ENCODE data around the gene FBF1.

DNA sequence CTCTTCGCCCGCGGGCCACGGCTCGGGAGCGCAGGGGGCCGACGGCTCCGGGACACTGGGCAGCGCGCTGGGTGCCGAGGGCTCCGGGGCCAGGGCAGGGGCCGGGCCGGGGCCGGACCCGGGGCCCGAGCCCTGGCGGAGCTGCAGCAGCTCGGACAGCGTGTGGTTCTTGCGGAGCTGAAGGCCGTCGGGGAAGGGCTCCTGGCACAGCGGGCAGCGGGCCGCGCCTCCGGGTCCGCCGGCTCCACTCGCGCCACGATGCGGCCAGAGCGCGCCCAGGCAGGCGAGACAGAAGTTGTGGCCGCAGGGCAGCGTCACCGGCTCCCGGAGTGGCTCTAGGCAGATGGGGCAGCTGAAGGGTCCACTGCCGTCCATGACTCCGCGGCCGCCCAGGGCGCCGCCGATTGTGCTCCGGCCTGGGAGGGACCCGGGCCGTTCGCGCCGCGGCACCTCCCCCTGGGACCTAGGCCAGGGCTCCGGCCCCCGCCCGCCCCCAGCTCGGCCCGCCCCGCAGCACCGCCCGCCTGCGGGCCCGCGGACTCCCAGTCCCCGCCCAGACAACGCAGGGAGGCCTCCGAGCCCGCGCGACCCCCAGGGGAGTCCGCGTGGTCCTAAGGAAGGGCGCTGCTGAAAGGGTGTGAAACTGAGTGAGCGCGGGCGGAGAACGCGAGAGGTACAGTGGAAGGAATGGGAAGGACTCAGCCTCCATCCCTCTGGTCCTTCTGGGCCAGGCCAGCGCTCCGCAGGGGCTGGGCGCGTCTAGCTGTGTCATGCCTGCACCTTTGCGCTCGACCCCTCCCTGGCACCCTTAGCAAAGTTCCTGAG is 62.5 kb downstream of the FBF1 start, which contains the start of gene TRIM47:
- TF ChIP-seq POLR2A (IDR thresholded peaks at IDR 0.05; ENCODE audit: low read depth, low read length) (no peak), TAF1 (IDR thresholded peaks at IDR 0.05; ENCODE audit: borderline replicate concordance, low read depth, low read length) (no peak), POLR2AphosphoS5 (IDR thresholded peaks at IDR 0.05; ENCODE audit: low read depth, low read length) (no peak)
